K562 (cell line): ENCODE data around the gene ARID4B. TPM values are rescaled to one million over a fixed set of nuclear protein-coding genes. Genes with fewer than 3 reads are reported as not detected.
A peak's percentile ranks its signal among the peaks of the same experiment; 100 is the strongest.

Source experiments
- ATAC-seq: fragments of 200-7000 bp; cut with Tn5 transposase; 3 replicates; pipeline ENCODE4 v1.9.1; 2020; ENCODE audit warnings: moderate library complexity
- BruUV-seq: library from RNA; stranded (reverse); fragments of 400-500 nt; replicated peaks from 2 replicates; lab custom pipeline; 2021; lab: Mats Ljungman, UMichigan
- CTCF ChIA-PET: fragments of 300-600 bp; formaldehyde crosslinking; extraction: SDS; loops from one replicate; lab custom pipeline; 2021; ENCODE audit warnings: low intra/inter-chr PET ratio; lab: Yijun Ruan, JAX
- POLR2A ChIA-PET: fragments of 300-600, 350-650 bp; sonication (Branson Sonifier 250); formaldehyde crosslinking; extraction: SDS; loops from one replicate; lab custom pipeline; 2021; ENCODE audit warnings: antibody characterized with exemption, inconsistent platforms; lab: Yijun Ruan, JAX
- DNase-seq, 4 experiments: peaks; one replicate each; pipeline versions ENCODE4 v3.0.0 to v3.0.0-alpha.2; 2011 to 2018; ENCODE audit warnings: low spot score in 3 of 4, mixed read lengths in 3 of 4; ENCODE audit errors: extremely low read depth in 1 of 4
- FAIRE-seq: peaks from 2 replicates; lab custom pipeline; 2011; peaks lifted over from hg19 to GRCh38; lab: Jason Lieb, UNC
- H2AFZ ChIP-seq: 2 replicates; pipeline ENCODE4 v1.6.0; 2011; ENCODE audit warnings: low read depth, low read length, control low read depth, inconsistent platforms
- H3K27ac ChIP-seq: fragments of 200-600 bp; 3 replicates; pipeline ENCODE4 v1.8.0; 2011; ENCODE audit warnings: low read depth, mild to moderate bottlenecking, control low read depth, inconsistent platforms, low read length, moderate library complexity, mixed read lengths; ENCODE audit errors: extremely low read depth
- H3K27me3 ChIP-seq, 2 experiments: fragments of 300-600 bp in 1 of 2; 2 replicates in 1 of 2; 3 replicates in 1 of 2; pipeline versions ENCODE4 v1.6.0 to v1.8.0; 2011; ENCODE audit warnings: inconsistent platforms in 2 of 2, low read length in 2 of 2, mild to moderate bottlenecking in 1 of 2, mixed read lengths in 1 of 2, moderate library complexity in 1 of 2; ENCODE audit not compliant: control insufficient read depth in 2 of 2, insufficient read depth in 2 of 2
- H3K36me3 ChIP-seq: fragments of 300-600 bp; 3 replicates; pipeline ENCODE4 v1.8.0; 2011; ENCODE audit warnings: mild to moderate bottlenecking, low read length, inconsistent platforms; ENCODE audit not compliant: control insufficient read depth, insufficient read depth
- H3K4me1 ChIP-seq, 2 experiments: fragments of 200-600 bp in 1 of 2; replicated peaks in 1 of 2; 2 replicates in 1 of 2; 3 replicates in 1 of 2; pipeline versions ENCODE4 v1.5.1 to v1.8.0; 2011; ENCODE audit warnings: inconsistent platforms in 2 of 2, low read length in 2 of 2, mild to moderate bottlenecking in 1 of 2, mixed read lengths in 1 of 2, moderate library complexity in 1 of 2; ENCODE audit not compliant: control insufficient read depth in 2 of 2, insufficient read depth in 2 of 2
- H3K4me2 ChIP-seq: 2 replicates; pipeline ENCODE4 v1.6.1; 2011; ENCODE audit warnings: low read length, control low read depth, inconsistent platforms, mixed read lengths; ENCODE audit not compliant: insufficient read depth
- H3K4me3 ChIP-seq: fragments of 200-600 bp; sonication (generic), shearing (Covaris generic); 2 replicates; pipeline ENCODE4 v1.5.1; 2016; ENCODE audit warnings: control low read depth, inconsistent platforms
- H3K79me2 ChIP-seq: fragments of 200-600 bp; 3 replicates; pipeline ENCODE4 v1.8.0; 2011; ENCODE audit warnings: low read length, inconsistent platforms; ENCODE audit not compliant: control insufficient read depth, insufficient read depth
- H3K9ac ChIP-seq, 2 experiments: 2 replicates each; pipeline versions ENCODE4 v1.6.0 to v1.6.1; 2011; ENCODE audit warnings: low read depth in 2 of 2, low read length in 2 of 2, control low read depth in 1 of 2, inconsistent platforms in 1 of 2, mild to moderate bottlenecking in 1 of 2, mixed read lengths in 1 of 2; ENCODE audit not compliant: insufficient read depth in 1 of 2
- H3K9me1 ChIP-seq: one replicate; pipeline ENCODE4 v1.6.0; 2011; ENCODE audit warnings: inconsistent platforms, mild to moderate bottlenecking, low read length, moderate library complexity; ENCODE audit not compliant: control insufficient read depth, insufficient read depth
- H3K9me3 ChIP-seq: replicated peaks from 2 replicates; pipeline ENCODE4 v1.5.1; 2011; ENCODE audit warnings: low read depth, low read length, inconsistent platforms; ENCODE audit not compliant: control insufficient read depth, insufficient read depth
- H4K20me1 ChIP-seq: replicated peaks from 2 replicates; pipeline ENCODE4 v1.6.1; 2011; ENCODE audit warnings: low read length, inconsistent platforms, mixed read lengths; ENCODE audit not compliant: control insufficient read depth, insufficient read depth
- BMI1 ChIP-seq: fragments of 150-350 bp; IDR thresholded peaks from 2 replicates; pipeline ENCODE4 v1.6.1; 2014; ENCODE audit warnings: low read length
- CBFA2T3 ChIP-seq: fragments of 450-650 bp; IDR thresholded peaks from 2 replicates; pipeline ENCODE4 v1.6.1; 2017
- NFIC ChIP-seq: fragments of 450-650 bp; IDR thresholded peaks from 2 replicates; pipeline ENCODE4 v1.6.1; 2017; ENCODE audit warnings: mild to moderate bottlenecking, inconsistent platforms
- POLR2H ChIP-seq: IDR thresholded peaks from 2 replicates; pipeline ENCODE4 v1.6.1; 2016; ENCODE audit warnings: missing genetic modification characterization, low read depth, mild to moderate bottlenecking, control low read depth, missing compliant biosample characterization, moderate library complexity
- RBM39 ChIP-seq: fragments of 200-400 bp; formaldehyde crosslinking; optimal IDR thresholded peaks from 2 replicates; pipeline ENCODE3; 2018; ENCODE audit warnings: low read depth, low read length
- TRIM24 ChIP-seq, 2 experiments: fragments of 450-650 bp; IDR thresholded peaks; 2 replicates each; pipeline ENCODE4 v1.6.1; 2016
- U2AF1 ChIP-seq: fragments of 200-400 bp; formaldehyde crosslinking; optimal IDR thresholded peaks from 2 replicates; pipeline ENCODE3; 2017; ENCODE audit warnings: mild to moderate bottlenecking, low read depth, low read length, moderate library complexity
- ZKSCAN8 ChIP-seq: fragments of 200-800 bp; sonication (Bioruptor generic); IDR thresholded peaks from 2 replicates; pipeline ENCODE4 v1.6.1; 2016; ENCODE audit warnings: missing genetic modification characterization, missing compliant biosample characterization
- WGBS: fragments of 100-300 bp; shearing (Covaris generic); methylation state at CpG from one replicate; pipeline ENCODE4 v1.1.6; 2016; ENCODE audit warnings: low coverage, mixed read lengths; ENCODE audit not compliant: insufficient coverage; ENCODE audit errors: missing lambda C conversion rate; 5-methylcytosine and 5-hydroxymethylcytosine counted together
- in situ Hi-C: fragments of 300-500 bp; cut with MboI; formaldehyde crosslinking; loops from 4 replicates; pipeline ENCODE4 v1.15.0; 2018; ENCODE audit warnings: inconsistent platforms, mixed read lengths
- intact Hi-C: fragments of 100-400 bp; cut with micrococcal nuclease; formaldehyde crosslinking; loops from 2 replicates; pipeline ENCODE4 v1.14.2; 2022
- polyA plus RNA-seq, 8 experiments: library from polyadenylated mRNA; depleted of rRNA in 4 of 8; stranded (reverse) in 5 of 8; unstranded in 3 of 8; fragments of >200 nt; fragmentation: Nextera tagmentation in 2 of 8; fragmentation: Illumina TruSeq in 1 of 8; extraction: Ambion mirVana in 2 of 8; extraction: Trizol in 1 of 8; gene quantifications; 2 replicates each; pipeline versions ENCODE4 v1.2.1 to v1.2.3, GENCODE V29; 2011 to 2014; ENCODE audit warnings: inconsistent platforms in 1 of 8, missing spikeins in 1 of 8
- total RNA-seq, 7 experiments: library from RNA; depleted of rRNA in 6 of 7; stranded (reverse); fragments of >200 nt in 6 of 7; fragmentation: Illumina TruSeq in 2 of 7; extraction: Trizol in 2 of 7; gene quantifications; 2 replicates each; pipeline versions ENCODE4 v1.2.1 to v1.2.3, GENCODE V29; 2011 to 2021; ENCODE audit warnings: low replicate concordance in 1 of 7

ARID4B gene
- total and polyA plus RNA-seq, 9 of the 15 experiments (the other 6 are each of a cell fraction or from before 2014, with no cell fraction given): 8.4 to 38.9 (median 18.5) TPM

DNA sequence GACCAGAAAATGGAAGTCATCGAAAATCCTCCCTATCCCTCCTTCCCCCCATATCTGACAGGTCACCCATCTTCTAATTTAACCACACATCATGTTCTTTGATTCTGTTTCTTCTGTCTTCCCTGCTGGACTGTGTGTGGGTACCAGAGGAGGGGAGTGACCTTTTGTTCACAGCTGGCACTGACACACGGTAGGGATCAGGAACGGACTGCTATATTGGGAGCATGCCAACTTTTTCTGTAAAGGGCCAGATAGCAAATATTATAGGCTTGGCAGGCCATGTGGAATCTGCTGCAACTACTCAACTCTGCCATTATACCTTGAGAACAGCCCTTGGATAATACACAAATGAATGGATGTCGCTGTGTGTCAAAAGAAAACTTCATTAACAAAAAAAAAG, 191.9 kb downstream of the ARID4B start:
- Histone ChIP-seq H3K79me2 (no peaks in the 10 kb centered on the region), H3K27ac (no peak overlapping the region), H3K4me1 (no peaks in the 10 kb centered on the region), H3K9me1 (no peaks in the 10 kb centered on the region), H3K4me3 (no peak overlapping the region), H3K9ac (no peak overlapping the region), H3K9me3 (no peaks in the 10 kb centered on the region), H3K36me3 (peaks cover 79% of the 10 kb centered on the region), H2AFZ (no peak overlapping the region), H3K27me3 (no peaks in the 10 kb centered on the region), H4K20me1 (no peaks in the 10 kb centered on the region), H3K4me2 (no peak overlapping the region)
- DNase-seq: no peak
- 76% methylated on average over 4 of the region's 4 CpGs for WGBS
- intact Hi-C loops (no loop called here), in situ Hi-C loops (no loop called here)
- no TSS peak for BruUV-seq
- FAIRE-seq: no peak
- TF ChIP-seq RBM39: no peak
- peak; percentile 75 for TF ChIP-seq NFIC
- no peak for TF ChIP-seq TRIM24 (IDR thresholded peaks at IDR 0.05)
- no peak for ATAC-seq
- ChIA-PET POLR2A (no interaction called here), CTCF (no interaction called here)

DNA sequence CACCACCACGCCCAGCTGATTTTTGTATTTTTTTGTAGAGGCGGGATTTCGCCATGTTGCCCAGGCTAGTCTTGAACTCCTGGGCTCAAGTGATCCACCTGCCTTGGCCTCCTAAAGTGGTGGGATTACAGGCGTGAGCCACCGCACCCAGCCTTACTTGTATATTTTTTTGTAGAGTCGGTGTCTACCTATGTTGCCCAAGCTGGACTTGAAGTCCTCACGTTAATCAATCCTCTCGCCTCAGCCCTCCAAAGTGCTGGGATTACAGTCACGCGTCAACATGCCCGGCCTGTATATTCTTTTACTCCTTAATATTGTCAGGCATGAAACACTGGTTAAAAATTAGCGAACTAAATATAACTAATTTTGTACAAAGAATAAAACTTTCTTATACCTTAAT, 193.8 kb downstream of the ARID4B start:
- Histone ChIP-seq H2AFZ (no peak overlapping the region), H3K9me1 (no peaks in the 10 kb centered on the region), H3K4me2 (no peak overlapping the region), H3K9ac (no peak overlapping the region), H3K27me3 (no peaks in the 10 kb centered on the region), H3K4me1 (no peaks in the 10 kb centered on the region; a peak in 1 of 5 replicates), H3K4me3 (no peak overlapping the region), H3K36me3 (peaks cover 74% of the 10 kb centered on the region), H3K27ac (no peak overlapping the region), H3K9me3 (no peaks in the 10 kb centered on the region), H4K20me1 (no peaks in the 10 kb centered on the region), H3K79me2 (no peaks in the 10 kb centered on the region)
- no peak for FAIRE-seq
- intact Hi-C loops (no loop called here), in situ Hi-C loops (no loop called here)
- 96% methylated on average over 12 of the region's 12 CpGs for WGBS
- ChIA-PET CTCF (no interaction called here), POLR2A (interaction anchor here (1.0 to 2.8 kb wide), 3 partner anchors 9 to 25 kb away, joined by 3 to 13 read pairs (median 5); no protein-coding TSS in a partner anchor)
- BruUV-seq: no TSS peak
- TF ChIP-seq CBFA2T3 (no peak), BMI1 (no peak), POLR2H (no peak), U2AF1 (no peak), ZKSCAN8 (CRISPR knock-in tag) (no peak)
- no peak for ATAC-seq
- no peak for DNase-seq
